ENCODE data around the gene MRPS15.

Gene MRPS15

DNA sequence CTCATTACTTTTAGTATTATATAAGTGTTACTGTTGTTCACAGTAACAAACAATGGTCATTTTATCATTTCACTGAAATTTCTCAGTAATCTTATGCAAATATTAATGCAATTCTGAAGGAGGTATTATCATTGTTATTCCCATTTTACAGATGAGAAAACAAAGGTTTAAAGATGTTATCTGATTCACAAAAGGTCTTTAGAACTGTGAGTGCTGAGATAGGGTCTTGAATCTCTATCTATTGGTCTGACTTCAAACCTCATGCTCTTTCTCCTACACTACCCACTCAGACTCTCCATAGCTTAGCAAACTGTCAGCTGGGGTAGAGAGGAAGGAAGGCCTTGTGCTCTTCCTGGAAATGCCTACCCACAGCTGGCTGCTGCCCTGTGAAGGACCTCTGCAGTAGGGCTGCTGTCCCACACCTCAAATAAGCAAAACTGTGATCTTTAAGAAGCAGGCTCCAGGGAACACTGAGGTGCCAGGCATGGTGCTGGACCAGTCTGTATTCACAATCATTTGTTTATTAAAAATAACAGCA is 7.7 kb downstream of the MRPS15 start:
- DNase-seq: no peak

DNA sequence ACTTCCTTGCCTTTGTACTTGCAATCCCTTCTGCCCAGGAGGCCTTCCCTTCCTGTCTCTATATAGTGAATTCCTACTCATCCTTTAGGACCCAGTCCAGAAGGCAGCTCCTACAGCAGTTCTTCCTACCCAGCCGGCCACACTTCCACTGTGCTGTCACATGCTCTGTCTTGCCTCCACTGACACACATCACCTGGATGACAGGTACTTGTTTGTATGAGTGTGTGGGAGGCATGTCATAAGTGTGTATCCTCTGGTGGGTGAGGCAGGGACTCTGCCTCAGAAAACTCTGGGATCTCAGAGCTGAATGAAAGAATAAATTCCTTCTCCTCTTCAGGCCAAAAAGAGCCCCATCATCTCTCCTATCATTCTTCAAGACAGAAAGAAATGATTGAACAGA is 8.8 kb downstream of the MRPS15 start:
- no peak for DNase-seq

DNA sequence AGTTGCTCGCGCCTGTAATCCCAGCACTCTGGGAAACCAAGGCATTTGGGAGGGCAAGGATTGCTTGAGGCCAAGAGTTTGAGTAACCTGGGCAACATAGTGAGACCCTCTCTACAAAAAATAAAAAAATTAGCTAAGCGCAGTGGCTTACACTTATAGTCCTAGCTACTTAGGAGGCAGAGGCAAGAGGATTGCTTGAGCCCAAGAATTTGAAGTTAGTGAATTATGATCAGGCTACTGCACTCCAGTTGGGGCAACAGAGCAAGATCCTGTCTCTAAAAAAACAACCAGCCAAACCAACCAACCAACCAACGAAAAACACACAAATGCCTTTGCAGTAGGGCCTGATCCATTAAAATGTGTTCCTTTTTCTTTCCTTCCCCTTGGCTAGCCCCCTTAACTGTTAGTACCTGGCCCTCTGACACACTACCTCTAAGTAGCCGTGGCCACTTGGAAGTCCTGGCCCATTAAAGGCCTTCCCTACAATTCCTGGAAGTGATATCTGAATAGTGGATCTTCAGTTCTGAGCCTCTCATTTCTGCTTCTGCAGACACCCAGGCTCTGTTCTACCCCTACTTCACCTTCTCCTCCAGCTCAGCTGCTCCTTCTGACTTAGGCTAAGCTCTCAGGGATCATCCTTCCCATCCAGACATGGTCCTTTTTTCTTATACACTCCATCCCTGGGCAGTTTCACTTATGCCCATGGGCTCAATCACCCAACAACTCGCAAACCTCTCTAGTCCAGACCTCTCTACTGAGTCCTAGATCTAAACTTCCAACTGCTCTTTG is 10.4 kb downstream of the MRPS15 start:
- DNase-seq: no peak

- no peak for DNase-seq
Measured at GRCh38 chr1:36453051-36453450, 11.1 kb downstream of the MRPS15 start.

GRCh38 chr1:36450919-36451305 is 13.3 kb downstream of the MRPS15 start:
- no peak for DNase-seq

- peak; percentile 84 for DNase-seq
Measured at GRCh38 chr1:36450270-36450918, 13.8 kb downstream of the MRPS15 start, which contains the start of gene OSCP1. Gene OSCP1, minus strand, starts transcription at chr1:36450451. Its CDS starts 82 bp downstream, at chr1:36450369.

DNA sequence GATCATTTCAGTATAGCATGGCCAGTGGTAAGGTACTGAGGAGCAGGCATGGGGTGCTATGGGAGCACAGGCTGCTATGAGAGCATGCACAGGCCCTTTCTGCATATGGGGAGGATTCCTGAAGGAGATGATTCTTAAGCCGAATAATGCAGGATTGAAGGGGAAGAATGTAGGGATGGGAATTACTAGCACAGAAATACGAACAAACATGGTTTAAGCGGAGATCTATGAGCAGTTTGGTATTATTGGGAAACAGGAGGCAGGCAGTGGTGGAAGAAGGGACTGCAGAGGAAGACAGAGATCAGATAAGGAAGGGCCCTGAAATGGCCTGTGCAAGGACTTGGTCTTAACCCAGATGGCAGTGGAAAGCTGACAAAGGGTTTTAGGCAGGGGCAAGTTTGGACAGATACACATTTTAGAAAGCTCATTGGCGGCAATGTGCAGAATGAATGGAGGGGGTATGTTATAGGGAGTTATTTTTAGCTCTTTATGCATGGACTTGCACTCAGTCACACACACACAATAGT is 15.6 kb downstream of the MRPS15 start:
- DNase-seq: no peak

DNA sequence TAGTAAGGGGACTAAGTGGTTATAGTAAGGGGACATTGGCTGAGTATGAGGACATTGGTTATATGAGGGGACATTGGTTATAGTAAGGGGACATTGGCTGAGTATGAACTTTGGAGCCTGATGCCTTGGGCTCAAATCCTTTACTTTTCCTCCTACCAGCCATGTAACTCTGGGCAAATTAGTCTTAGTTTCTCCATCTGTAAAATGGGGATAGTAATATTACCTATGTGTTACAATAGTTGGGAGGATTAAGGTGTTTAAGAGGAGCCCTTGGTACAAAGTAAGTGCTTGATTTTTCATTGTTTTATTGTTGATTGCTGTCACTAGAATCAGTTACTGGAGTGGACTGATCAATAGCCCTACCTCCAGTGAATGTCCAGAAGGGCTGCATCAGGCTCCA is 16.7 kb downstream of the MRPS15 start:
- no peak for DNase-seq

- DNase-seq: no peak
Measured at GRCh38 chr1:36446746-36447145, 17.4 kb downstream of the MRPS15 start.

DNA sequence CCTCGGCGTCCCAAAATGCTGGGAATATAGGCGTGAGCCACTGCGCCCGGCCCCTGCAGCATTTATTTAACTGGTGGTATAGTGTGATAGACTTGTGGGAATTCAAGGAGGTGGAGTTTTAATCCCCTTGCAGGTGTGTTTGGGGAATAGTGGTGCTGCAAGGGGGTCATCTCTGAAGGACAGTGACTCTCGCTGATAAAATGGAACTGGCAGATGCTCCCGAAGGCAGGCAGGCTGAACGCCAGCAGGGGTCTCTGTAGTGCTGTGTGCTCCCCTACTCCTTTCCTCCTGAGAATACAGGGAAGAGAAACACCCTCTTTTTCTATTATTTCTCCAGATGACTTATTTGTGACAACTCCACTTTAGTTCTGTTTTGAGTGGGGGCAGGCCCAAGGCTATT is 17.9 kb downstream of the MRPS15 start:
- no peak for DNase-seq

DNA sequence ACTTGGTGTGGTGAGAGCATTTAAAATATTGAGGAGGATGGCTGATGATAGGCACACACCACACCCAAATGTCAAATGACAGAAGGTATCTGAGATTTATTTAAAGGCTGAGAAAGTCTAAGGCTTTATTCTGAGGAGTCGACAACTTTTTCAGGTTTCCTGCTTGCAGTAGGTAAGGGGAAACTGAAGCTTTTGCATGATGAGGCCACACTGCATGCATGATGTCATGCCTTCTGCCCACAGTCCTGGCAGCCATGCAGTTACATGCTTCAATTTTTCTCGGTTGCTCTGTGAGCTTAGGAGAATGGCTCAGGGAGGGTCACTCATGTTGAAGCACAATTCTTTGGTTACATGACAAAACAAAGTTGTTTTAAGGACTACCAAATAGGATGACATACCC is 20.9 kb downstream of the MRPS15 start:
- DNase-seq: no peak

- no peak for DNase-seq
Measured at GRCh38 chr1:36442337-36442736, 21.8 kb downstream of the MRPS15 start.

GRCh38 chr1:36440646-36441045 is 23.5 kb downstream of the MRPS15 start:
- no peak for DNase-seq

- DNase-seq: no peak
Measured at GRCh38 chr1:36440044-36440443, 24.1 kb downstream of the MRPS15 start.

DNA sequence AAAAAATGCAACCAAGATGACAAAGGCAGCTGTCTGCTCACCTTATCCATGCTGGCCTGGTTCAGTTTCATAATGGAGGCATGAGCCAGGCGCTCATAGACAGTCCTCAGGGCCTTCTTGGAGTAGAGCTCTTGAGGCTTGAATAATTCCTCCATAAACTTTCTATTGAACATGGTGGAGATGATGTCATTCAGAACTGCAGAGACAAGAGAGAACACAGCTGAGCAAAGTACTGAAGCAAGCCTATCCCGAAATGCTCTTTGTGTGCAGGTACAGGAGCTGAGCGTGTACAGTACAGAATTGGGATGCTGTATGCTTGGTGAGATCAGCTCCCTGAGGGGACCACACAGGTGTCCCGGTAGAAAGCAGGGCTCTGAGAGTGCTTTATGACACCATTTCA is 25.5 kb downstream of the MRPS15 start:
- DNase-seq: no peak

DNA sequence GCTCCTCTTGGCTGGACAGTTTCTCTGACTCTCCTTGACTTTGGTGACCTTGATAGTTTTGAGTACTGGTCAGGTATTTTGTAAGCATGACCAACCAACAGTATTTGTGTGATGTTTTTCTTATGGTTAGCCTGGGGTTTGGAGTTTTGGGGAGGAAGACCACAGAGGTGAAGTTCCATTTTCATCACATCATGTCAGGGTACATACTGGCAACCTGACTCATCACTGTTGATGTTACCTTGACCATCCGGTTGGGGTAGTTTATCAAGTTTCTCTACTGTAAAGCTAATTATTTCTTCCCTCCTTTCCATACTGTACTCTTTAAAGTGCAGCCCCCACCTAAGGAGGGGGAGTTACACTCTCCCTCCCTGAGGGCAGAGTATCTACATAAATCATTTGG is 27.4 kb downstream of the MRPS15 start:
- DNase-seq: no peak

DNA sequence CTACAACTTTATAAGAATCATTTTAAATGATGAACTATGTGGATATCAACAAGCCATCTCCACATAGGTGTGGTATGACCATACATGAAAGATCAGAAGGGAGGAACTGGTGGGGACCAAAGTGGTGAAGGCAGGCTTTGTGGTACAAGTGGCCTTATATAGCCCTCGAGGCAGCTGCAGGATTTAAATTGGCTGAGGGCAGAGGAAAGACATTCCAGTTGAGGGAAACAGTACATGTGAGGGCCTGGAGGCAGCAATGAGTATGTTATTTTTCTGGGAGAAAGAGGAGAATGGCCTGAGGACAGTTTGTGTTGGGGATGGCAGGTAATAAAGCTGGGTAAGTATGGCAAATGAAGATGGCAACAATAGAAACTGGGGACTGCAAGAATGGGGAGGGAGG is 31.1 kb downstream of the MRPS15 start:
- no peak for DNase-seq

DNA sequence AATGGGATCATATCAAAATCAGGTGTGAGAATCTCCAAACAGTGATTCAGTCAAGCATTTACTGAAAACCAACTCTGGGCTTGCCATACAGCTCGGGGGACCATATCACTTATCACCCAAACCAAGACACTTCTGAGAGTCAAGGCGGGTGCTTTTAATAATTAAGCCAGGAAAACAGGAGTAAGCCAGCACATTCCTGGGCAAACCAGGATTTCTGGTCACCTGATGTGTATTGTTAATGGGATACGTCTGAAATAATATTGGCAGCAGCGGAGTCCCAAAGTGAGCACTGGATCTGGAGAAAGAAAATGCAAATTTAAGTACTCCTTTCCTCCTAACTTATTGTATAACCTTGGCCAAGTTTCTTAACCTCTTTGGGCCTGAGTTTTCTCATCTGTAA is 31.6 kb downstream of the MRPS15 start:
- DNase-seq: no peak

GRCh38 chr1:36425791-36426190 is 38.4 kb downstream of the MRPS15 start:
- no peak for DNase-seq

DNA sequence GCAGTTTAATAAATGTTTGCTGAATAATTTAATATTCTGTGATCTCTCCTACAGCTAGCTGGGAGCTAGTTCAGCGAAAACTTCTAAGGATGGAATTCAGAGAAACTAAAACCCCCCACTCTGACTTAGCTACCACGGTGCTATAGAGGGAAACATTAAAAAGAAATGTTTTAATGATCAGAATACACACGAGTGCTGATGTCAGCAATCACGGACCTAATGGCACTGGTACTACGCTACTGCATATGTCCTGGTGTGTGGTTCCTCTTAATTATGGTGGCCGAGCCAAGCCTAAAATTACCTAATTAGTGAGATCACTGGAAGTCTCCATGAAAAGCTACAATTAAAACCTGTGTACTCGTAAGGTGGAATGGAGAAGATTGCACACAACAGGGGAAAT is 42.5 kb downstream of the MRPS15 start:
- DNase-seq: no peak

- peak; percentile 94 for DNase-seq
Measured at GRCh38 chr1:36420836-36421317, 43.3 kb downstream of the MRPS15 start.

DNA sequence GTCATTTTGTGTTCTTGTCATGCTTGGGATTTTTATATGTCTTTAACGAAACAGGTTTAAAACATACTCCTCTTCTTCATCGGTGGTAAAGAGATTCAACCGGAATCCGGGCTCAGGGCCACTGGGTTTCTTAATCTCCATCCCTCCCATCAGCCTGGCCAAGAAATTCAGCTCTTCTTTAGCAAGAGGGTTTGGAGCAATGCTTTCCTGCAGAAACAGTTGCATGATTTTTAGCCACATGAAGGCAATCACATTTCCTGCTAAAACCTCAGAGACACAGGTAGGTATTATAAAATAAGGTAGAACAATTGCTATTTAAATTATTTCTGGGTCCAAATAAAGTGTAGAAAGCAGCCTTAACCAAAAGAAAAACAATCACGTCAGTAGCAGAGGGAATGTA is 43.8 kb downstream of the MRPS15 start:
- DNase-seq: no peak

- DNase-seq: no peak
Measured at GRCh38 chr1:36419569-36419968, 44.6 kb downstream of the MRPS15 start.

DNA sequence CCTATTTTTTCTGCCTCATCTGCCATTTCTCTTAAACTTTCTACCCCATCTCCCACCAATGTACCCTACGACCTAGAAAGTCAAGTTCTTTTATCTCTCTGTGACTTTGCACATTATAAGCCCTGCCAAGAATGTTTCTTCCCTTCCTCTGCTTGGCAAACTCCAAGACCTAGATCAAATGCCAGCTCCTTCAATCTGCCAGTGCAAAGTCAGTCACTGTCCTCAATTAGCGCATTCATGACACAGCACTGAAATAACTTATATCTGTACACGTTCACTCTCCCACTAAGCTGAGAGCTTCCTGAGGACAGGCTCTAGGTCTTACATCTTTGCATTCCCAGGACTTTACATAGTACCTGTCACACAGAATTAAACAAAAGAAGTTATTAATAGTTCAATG is 45.0 kb downstream of the MRPS15 start:
- no peak for DNase-seq
